Muscle layer of duodenum (tissue), 2 donors: ENCODE measurements around the gene UBXN11.
"Not testable (repeated sequence)": the region's sequence is repeated elsewhere in the genome, so short reads cannot be mapped to it uniquely, and the experiment has no call there.

ENCODE experiments used
- H3K27ac ChIP-seq: one replicate; pipeline ENCODE4 v1.7.0; 2013; ENCODE audit warnings: mild to moderate bottlenecking, low read length
- H3K27me3 ChIP-seq: one replicate; pipeline ENCODE4 v1.7.0; 2013; ENCODE audit warnings: low read depth, mild to moderate bottlenecking, control low read depth, low read length
- H3K36me3 ChIP-seq, 2 donors: one replicate each; pipeline ENCODE4 v1.7.0; 2013; ENCODE audit warnings: low read length in 2 of 2, control low read depth in 1 of 2, mild to moderate bottlenecking in 1 of 2; ENCODE audit not compliant: insufficient read depth in 2 of 2, control insufficient read depth in 1 of 2
- H3K4me1 ChIP-seq, 2 donors: one replicate each; pipeline ENCODE4 v1.7.0; 2013; ENCODE audit warnings: low read length in 2 of 2, mild to moderate bottlenecking in 2 of 2, control low read depth in 1 of 2, moderate library complexity in 1 of 2; ENCODE audit not compliant: insufficient read depth in 2 of 2, control insufficient read depth in 1 of 2
- H3K4me3 ChIP-seq, 2 donors: one replicate each; pipeline ENCODE4 v1.7.0; 2013; ENCODE audit warnings: low read length in 2 of 2, low read depth in 1 of 2, mild to moderate bottlenecking in 1 of 2
- H3K9me3 ChIP-seq, 2 donors: one replicate each; pipeline ENCODE4 v1.7.0; 2013; ENCODE audit warnings: low read length in 2 of 2, control low read depth in 1 of 2, mild to moderate bottlenecking in 1 of 2; ENCODE audit not compliant: control insufficient read depth in 1 of 2
- donor health status: healthy.

Gene UBXN11

DNA sequence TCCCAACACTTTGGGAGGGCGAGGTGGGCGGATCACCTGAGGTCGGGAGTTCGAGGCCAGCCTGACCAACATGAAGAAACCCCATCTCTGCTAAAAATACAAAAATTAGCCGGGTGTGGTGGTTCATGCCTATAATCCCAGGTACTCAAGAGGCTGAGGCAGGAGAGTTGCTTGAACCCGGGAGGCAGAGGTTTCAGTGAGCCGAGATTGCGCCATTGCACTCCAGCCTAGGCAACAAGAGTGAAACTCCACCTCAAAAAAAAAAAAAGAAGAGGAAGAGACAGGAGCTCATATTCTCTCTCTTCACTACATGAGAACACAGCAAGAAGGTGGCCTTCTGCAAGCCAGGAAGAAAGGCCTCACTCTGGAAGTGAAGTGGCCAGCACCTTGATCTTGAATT lies 26.9 kb upstream of the UBXN11 start:
- peaks cover 0 to 17% of the 10 kb centered on the region in 2 donors for H3K4me1 ChIP-seq
- not testable (repeated sequence) for H3K36me3 ChIP-seq, H3K27me3 ChIP-seq, H3K27ac ChIP-seq, H3K9me3 ChIP-seq, H3K4me3 ChIP-seq

DNA sequence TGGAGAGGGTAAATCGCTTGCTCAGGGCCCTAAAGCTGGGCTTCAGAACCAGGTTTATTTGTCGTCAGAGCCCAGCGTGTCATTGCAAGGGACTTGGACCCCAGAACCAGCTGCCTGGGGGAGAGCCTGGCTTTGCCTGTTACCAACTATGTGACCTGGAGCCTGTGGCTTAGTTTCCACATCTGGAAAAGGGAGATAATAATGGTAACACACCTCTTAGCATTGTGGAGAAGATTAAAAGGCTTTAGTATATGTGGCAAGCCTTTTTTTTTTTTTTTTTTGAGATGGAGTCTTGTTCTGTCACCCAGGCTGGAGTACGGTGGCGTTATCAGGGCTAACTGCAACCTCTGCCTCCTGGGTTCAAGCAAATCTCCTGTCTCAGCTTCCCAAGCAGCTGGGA lies 23.8 kb upstream of the UBXN11 start:
- Histone ChIP-seq H3K27ac (no peak overlapping the region), H3K36me3 (no peaks in the 10 kb centered on the region), H3K27me3 (peaks cover 7% of the 10 kb centered on the region), H3K9me3 (no peaks in the 10 kb centered on the region), H3K4me3 (no peak overlapping the region), H3K4me1 (peaks cover 0 to under 1% of the 10 kb centered on the region in 2 donors)

DNA sequence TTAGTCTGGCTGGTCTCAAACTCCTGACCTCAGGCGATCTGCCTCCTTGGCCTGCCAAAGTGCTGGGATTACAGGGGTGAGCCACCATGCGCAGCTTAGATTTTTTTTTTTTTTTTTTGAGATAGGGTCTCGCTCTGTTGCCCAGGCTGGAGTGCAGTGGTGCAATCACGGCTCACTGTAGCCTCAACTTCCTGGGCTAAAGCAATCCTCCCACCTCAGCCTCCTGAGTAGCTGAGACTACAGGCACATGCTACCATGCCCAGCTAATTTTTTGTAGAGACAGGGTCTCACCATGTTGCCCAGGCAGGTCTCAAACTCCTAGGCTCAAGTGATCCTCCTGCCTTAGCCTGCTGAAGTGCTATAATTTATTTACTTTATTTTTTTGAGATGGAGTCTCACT lies 22.9 kb upstream of the UBXN11 start:
- not testable (repeated sequence) for H3K4me1 ChIP-seq, H3K9me3 ChIP-seq, H3K27me3 ChIP-seq, H3K4me3 ChIP-seq, H3K36me3 ChIP-seq, H3K27ac ChIP-seq

DNA sequence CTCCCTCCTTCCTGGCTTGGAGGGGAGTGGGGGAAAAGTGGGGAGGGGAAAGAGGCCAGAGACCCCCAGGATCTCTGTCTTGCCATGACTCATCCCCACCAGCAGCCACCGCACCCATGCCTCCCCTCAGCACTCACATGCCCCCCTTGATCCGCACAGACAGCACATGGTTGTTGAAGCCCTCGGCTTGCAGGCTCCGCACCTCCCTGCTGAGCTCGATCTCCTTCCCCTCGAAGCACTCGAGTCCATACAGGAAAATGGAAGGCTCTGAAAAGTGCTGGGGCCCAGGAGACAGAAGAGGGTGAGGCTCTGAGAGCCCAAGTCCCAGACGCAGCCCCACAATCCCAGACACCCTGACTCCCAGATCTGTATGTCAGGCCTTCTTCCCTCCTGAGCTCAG lies 22.2 kb upstream of the UBXN11 start:
- Histone ChIP-seq H3K27me3 (peaks cover 4% of the 10 kb centered on the region), H3K4me1 (no peaks in the 10 kb centered on the region), H3K27ac (no peak overlapping the region), H3K9me3 (no peaks in the 10 kb centered on the region), H3K4me3 (no peak overlapping the region), H3K36me3 (no peaks in the 10 kb centered on the region)

DNA sequence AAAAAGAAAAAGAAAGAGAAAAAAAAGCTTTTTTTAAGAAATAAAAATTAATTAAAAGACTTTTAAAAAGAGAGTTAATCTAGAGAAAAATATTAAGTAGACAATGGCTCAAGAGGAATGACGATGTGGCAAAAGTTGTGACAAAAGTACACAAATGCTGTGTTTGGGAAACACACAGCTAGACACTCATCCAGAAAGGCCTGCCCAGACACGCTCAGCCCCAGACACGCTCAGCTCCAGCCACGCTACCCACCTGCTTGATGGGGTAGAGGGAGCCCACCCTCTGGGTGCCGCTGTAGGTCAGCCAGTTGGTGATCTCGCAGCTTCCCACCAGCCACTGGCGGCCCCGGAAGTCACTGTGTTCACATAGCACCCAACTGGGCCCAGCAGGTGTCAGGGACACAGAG lies 21.5 kb upstream of the UBXN11 start:
- Histone ChIP-seq H3K4me1 (no peaks in the 10 kb centered on the region), H3K36me3 (no peaks in the 10 kb centered on the region), H3K9me3 (no peaks in the 10 kb centered on the region), H3K27me3 (peaks cover 4% of the 10 kb centered on the region), H3K27ac (no peak overlapping the region), H3K4me3 (no peak overlapping the region)

DNA sequence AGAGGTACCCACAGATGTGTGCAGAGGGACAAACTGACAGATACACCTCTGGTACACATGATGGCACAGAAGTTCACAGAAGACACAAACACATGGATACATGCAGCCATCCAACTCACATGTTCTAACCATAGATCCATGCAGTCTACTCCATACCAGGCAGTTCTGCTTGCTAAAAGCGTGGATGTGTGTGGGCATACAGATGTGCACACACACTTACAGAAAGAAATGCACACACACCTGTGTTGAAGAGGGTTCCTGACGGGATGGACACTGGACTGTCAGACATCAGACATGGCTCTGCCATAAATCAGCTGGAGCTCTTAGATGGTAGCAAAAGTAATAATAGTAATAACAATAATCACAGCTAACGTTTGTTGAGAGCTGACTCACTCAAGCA lies 18.1 kb upstream of the UBXN11 start:
- no peak overlapping the region for H3K4me3 ChIP-seq
- H3K27me3 ChIP-seq, result no peaks in the 10 kb centered on the region
- no peak overlapping the region for H3K27ac ChIP-seq
- H3K9me3 ChIP-seq, result no peaks in the 10 kb centered on the region
- no peaks in the 10 kb centered on the region for H3K36me3 ChIP-seq
- H3K4me1 ChIP-seq, result peaks cover 0 to 9% of the 10 kb centered on the region in 2 donors

DNA sequence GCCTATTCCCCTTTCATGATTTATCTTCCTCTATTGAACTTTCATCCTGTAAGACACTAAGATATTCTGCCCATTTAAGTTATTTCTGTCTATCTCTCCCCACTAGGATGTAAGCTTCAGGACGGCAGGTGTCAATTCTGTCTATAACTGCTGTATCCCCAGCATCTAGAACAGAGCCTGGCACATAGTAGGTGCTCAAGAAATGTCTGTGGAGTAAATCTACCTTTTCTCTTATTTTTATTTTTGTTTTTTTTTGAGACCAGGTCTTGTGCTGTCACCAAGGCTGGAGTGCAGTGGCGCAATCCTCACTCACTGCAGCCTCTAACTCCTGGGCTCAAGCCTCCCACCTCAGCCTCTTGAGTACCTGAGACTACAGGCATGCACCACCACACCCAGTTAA lies 16.9 kb upstream of the UBXN11 start:
- H3K9me3 ChIP-seq, result no peaks in the 10 kb centered on the region
- no peaks in the 10 kb centered on the region for H3K27me3 ChIP-seq
- H3K4me3 ChIP-seq, result no peak overlapping the region
- no peaks in the 10 kb centered on the region for H3K36me3 ChIP-seq
- no peak overlapping the region for H3K27ac ChIP-seq
- H3K4me1 ChIP-seq, result peaks cover 0 to 9% of the 10 kb centered on the region in 2 donors

DNA sequence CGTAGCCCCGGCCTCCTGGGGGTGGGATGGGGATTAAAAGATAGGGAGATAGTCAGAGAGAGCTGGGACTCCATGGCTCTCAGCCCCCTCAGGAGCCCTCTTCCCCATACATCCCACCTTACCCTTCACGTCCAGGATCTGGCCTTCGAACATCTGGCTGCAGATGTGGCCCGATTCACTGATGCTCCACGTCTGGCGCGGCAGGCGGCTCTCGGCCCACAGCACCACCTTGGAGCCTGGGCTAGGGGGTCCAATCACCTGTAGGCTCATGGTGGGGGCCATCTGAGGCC lies 15.6 kb upstream of the UBXN11 start:
- Histone ChIP-seq H3K36me3 (no peaks in the 10 kb centered on the region), H3K4me3 (no peak overlapping the region), H3K4me1 (peaks cover 0 to 9% of the 10 kb centered on the region in 2 donors), H3K9me3 (no peaks in the 10 kb centered on the region), H3K27ac (no peak overlapping the region), H3K27me3 (no peaks in the 10 kb centered on the region)

DNA sequence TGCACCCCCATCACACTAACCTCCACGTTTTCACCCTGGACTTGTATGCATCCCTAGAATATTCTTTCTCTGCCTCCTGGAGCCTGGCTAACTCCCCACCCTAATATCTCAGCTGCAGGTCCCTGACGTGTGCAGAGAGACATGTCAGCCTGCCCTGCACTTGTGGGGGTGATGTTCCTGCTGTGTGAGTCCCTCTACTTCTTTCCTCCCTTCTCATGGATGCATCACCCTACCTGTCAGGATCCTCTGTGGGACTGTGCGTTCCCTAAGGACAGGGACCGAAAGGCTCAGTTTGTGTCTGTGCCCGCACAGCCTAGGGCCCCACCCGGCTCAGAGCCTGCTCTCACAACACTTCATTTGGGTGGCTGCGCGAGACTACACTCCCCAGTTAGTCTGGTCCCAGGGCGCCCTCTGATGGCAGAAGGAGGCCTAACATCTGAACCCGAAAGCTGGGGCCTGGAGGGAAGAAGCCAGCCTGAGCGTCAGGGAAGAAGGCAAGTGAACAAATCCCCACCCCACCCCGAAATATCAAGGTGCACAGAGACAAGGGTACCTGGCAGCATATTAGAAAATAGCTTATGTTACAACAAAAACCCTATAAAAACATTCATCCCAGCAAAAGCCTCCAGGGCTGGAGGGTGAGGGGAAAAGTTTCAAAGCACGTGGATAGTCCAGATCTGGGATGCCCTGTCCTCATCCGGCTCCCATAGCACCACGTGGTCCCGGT lies 15.0 kb upstream of the UBXN11 start:
- H3K4me3 ChIP-seq, result no peak overlapping the region
- H3K9me3 ChIP-seq, result no peaks in the 10 kb centered on the region
- H3K27me3 ChIP-seq, result no peaks in the 10 kb centered on the region
- peaks cover 0 to 9% of the 10 kb centered on the region in 2 donors for H3K4me1 ChIP-seq
- no peak overlapping the region for H3K27ac ChIP-seq
- H3K36me3 ChIP-seq, result no peaks in the 10 kb centered on the region

DNA sequence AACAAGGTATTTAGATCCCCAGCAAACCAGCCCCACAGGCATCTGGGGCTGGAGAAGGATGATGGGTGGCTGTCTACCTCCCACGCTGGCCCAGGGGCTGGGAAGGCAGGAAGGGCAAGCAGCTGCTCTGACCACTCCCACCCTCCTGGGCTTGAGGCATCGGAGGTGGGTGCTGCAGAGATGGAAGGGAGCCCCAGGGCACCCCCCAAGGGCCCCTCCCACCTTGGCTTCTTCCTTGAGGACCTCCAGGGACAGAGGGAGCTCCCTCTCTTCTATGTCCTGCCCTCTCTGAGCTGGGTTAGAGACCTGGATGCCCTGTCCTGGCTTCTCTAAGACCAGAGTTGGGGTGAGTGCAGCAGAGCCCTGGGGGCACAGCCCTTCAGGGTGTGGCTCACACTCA lies 14.5 kb upstream of the UBXN11 start:
- no peaks in the 10 kb centered on the region for H3K9me3 ChIP-seq
- H3K36me3 ChIP-seq, result no peaks in the 10 kb centered on the region
- peaks cover 0 to 9% of the 10 kb centered on the region in 2 donors for H3K4me1 ChIP-seq
- H3K4me3 ChIP-seq, result no peak overlapping the region
- H3K27me3 ChIP-seq, result no peaks in the 10 kb centered on the region
- H3K27ac ChIP-seq, result no peak overlapping the region

DNA sequence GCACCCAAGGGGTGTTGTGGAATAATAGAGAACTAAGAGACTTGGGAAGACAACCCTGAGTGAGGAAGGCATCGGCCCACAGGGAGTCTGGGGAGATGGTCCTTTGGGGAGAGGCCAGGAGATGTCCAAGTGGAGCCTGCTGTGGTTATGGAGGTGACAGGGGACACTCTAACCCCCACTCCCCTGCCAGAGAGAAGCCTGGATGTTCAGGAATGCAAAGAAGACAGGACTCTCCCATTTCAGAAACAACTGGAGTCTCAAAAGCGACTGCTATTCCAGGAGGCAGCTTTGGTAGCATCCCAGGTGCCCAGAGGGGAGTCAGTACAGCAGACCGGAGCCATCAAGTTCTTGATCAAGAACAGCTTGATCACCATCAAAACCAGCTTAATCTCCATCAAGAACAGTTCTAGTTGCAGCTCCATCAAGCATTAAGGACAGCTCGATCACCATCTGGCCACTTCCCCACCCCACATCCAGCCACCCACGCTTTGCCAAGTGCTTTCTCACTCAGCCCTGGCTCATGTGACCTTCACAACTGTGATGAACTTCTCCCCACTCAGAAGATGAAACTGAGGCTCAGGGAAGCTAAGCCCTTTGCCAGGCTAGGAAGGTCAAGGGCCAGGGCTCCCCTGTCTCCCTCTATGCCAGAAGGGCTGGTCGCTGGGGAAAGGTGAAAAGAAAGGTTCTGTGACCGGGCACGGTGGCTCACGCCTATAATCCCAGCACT lies 12.1 kb upstream of the UBXN11 start:
- no peaks in the 10 kb centered on the region for H3K36me3 ChIP-seq
- H3K4me3 ChIP-seq, result peak overlapping the region in 1 of 2 donors; percentile 30
- H3K9me3 ChIP-seq, result no peaks in the 10 kb centered on the region
- peak overlapping the region; percentile 63 for H3K27ac ChIP-seq
- H3K27me3 ChIP-seq, result no peaks in the 10 kb centered on the region
- H3K4me1 ChIP-seq, result peaks cover 0 to 9% of the 10 kb centered on the region in 2 donors
